IMR-90 (cell line): ENCODE data around the gene SFTA2. TPM values are rescaled to one million over a fixed set of nuclear protein-coding genes. Genes with fewer than 3 reads are reported as not detected.
A peak's percentile ranks its signal among the peaks of the same experiment; 100 is the strongest.

Experiments
- ATAC-seq: fragments of 200-7000 bp; cut with Tn5 transposase; 2 replicates; pipeline ENCODE4 v1.9.1; 2020; ENCODE audit warnings: low read depth, mild to moderate bottlenecking, moderate library complexity
- BruUV-seq: library from RNA; stranded (reverse); fragments of 400-500 nt; replicated peaks from 2 replicates; lab custom pipeline; 2021; lab: Mats Ljungman, UMichigan
- CTCF ChIA-PET: fragments of 300-600 bp; formaldehyde crosslinking; extraction: SDS; loops from one replicate; lab custom pipeline; 2021; ENCODE audit warnings: antibody characterized with exemption; lab: Yijun Ruan, JAX
- POLR2A ChIA-PET: fragments of 300-600 bp; sonication (Branson Sonifier 250); formaldehyde crosslinking; loops from one replicate; lab custom pipeline; 2022; ENCODE audit warnings: antibody characterized with exemption; ENCODE audit not compliant: unreplicated experiment; lab: Charles Lee
- DNase-seq: peaks from one replicate; pipeline ENCODE4 v3.0.0; 2013
- H2AFZ ChIP-seq: replicated peaks from 2 replicates; pipeline ENCODE3; 2013; ENCODE audit warnings: low read length, mild to moderate bottlenecking; ENCODE audit not compliant: poor library complexity
- H2AK5ac ChIP-seq: 2 replicates; pipeline ENCODE4 v1.6.1; 2013; ENCODE audit warnings: low read depth, low read length, inconsistent platforms
- H2AK9ac ChIP-seq: replicated peaks from 2 replicates; pipeline ENCODE3; 2013; ENCODE audit warnings: mild to moderate bottlenecking, low read depth, low read length, moderate library complexity; ENCODE audit not compliant: poor library complexity
- H2BK120ac ChIP-seq: 2 replicates; pipeline ENCODE4 v1.6.1; 2013; ENCODE audit warnings: low read depth, low read length, inconsistent platforms
- H2BK15ac ChIP-seq: 3 replicates; pipeline ENCODE4 v1.6.1; 2013; ENCODE audit warnings: low read depth, low read length, inconsistent platforms
- H2BK20ac ChIP-seq: 2 replicates; pipeline ENCODE4 v1.6.1; 2013; ENCODE audit warnings: low read depth, mild to moderate bottlenecking, inconsistent platforms, low read length, moderate library complexity
- H2BK5ac ChIP-seq: 2 replicates; pipeline ENCODE4 v1.6.1; 2013; ENCODE audit warnings: mild to moderate bottlenecking, low read depth, low read length, inconsistent platforms; ENCODE audit not compliant: poor library complexity, severe bottlenecking
- H3K14ac ChIP-seq: replicated peaks from 2 replicates; pipeline ENCODE4 v1.6.1; 2013; ENCODE audit warnings: low read depth, low read length, inconsistent platforms
- H3K18ac ChIP-seq: 2 replicates; pipeline ENCODE4 v1.6.1; 2013; ENCODE audit warnings: low read depth, low read length, control low read depth
- H3K23ac ChIP-seq: 2 replicates; pipeline ENCODE4 v1.6.1; 2013; ENCODE audit warnings: low read depth, low read length, inconsistent platforms
- H3K27ac ChIP-seq: 2 replicates; pipeline ENCODE4 v1.5.1; 2013; ENCODE audit warnings: mild to moderate bottlenecking, control low read depth, low read length; ENCODE audit not compliant: insufficient read depth
- H3K27me3 ChIP-seq: 2 replicates; pipeline ENCODE4 v1.6.1; 2013; ENCODE audit warnings: low read length; ENCODE audit not compliant: control insufficient read depth, insufficient read depth
- H3K36me3 ChIP-seq: 2 replicates; pipeline ENCODE4 v1.6.1; 2013; ENCODE audit warnings: low read length, mixed read lengths; ENCODE audit not compliant: control insufficient read depth, insufficient read depth
- H3K4ac ChIP-seq: 2 replicates; pipeline ENCODE4 v1.6.1; 2013; ENCODE audit warnings: low read depth, low read length, inconsistent platforms
- H3K4me1 ChIP-seq: 2 replicates; pipeline ENCODE4 v1.6.1; 2013; ENCODE audit warnings: low read length, mixed read lengths; ENCODE audit not compliant: control insufficient read depth, insufficient read depth
- H3K4me2 ChIP-seq: 2 replicates; pipeline ENCODE4 v1.6.1; 2013; ENCODE audit warnings: low read depth, mild to moderate bottlenecking, control low read depth, low read length, moderate library complexity
- H3K4me3 ChIP-seq: 2 replicates; pipeline ENCODE4 v1.5.1; 2013; ENCODE audit warnings: low read depth, mild to moderate bottlenecking, control low read depth, low read length, moderate library complexity; ENCODE audit not compliant: insufficient read depth
- H3K56ac ChIP-seq: 2 replicates; pipeline ENCODE4 v1.6.1; 2013; ENCODE audit warnings: low read length, inconsistent platforms; ENCODE audit not compliant: insufficient read depth; ENCODE audit errors: extremely low read depth
- H3K79me1 ChIP-seq, 2 experiments: 2 replicates each; pipeline ENCODE4 v1.6.1; 2013; ENCODE audit warnings: low read length in 2 of 2, inconsistent platforms in 1 of 2, low read depth in 1 of 2
- H3K9ac ChIP-seq: 2 replicates; pipeline ENCODE4 v1.6.1; 2013; ENCODE audit warnings: low read depth, low read length, control low read depth
- H3K9me1 ChIP-seq: 2 replicates; pipeline ENCODE4 v1.6.1; 2013; ENCODE audit warnings: low read length, inconsistent platforms; ENCODE audit not compliant: insufficient read depth
- H3K9me3 ChIP-seq: 2 replicates; pipeline ENCODE4 v1.6.1; 2013; ENCODE audit warnings: low read length; ENCODE audit not compliant: control insufficient read depth, insufficient read depth
- H4K20me1 ChIP-seq: 2 replicates; pipeline ENCODE4 v1.6.1; 2013; ENCODE audit warnings: low read length, inconsistent platforms; ENCODE audit not compliant: insufficient read depth
- H4K5ac ChIP-seq: 2 replicates; pipeline ENCODE4 v1.6.1; 2013; ENCODE audit warnings: mild to moderate bottlenecking, low read depth, low read length, control low read depth
- H4K8ac ChIP-seq, 2 experiments: 2 replicates each; pipeline ENCODE4 v1.6.1; 2013; ENCODE audit warnings: low read depth in 2 of 2, low read length in 2 of 2, control low read depth in 1 of 2, inconsistent platforms in 1 of 2
- H4K91ac ChIP-seq: 2 replicates; pipeline ENCODE4 v1.6.1; 2013; ENCODE audit warnings: low read depth, low read length, inconsistent platforms; ENCODE audit not compliant: insufficient read depth
- CEBPB ChIP-seq: IDR thresholded peaks from 2 replicates; pipeline ENCODE4 v1.6.1; 2012; ENCODE audit warnings: low read depth, low read length, improper control_type of control experiment
- CHD1 ChIP-seq: IDR thresholded peaks from 2 replicates; pipeline ENCODE4 v1.6.1; 2012; ENCODE audit warnings: low read depth, low read length, improper control_type of control experiment
- MAZ ChIP-seq: IDR thresholded peaks from 2 replicates; pipeline ENCODE4 v1.6.1; 2012; ENCODE audit warnings: low read depth, mild to moderate bottlenecking, low read length, improper control_type of control experiment, moderate library complexity, borderline replicate concordance
- MXI1 ChIP-seq: IDR thresholded peaks from 2 replicates; pipeline ENCODE4 v1.6.1; 2012; ENCODE audit warnings: low read depth, mild to moderate bottlenecking, low read length, moderate library complexity, borderline replicate concordance
- NFE2L2 ChIP-seq: fragments of 150-350 bp; IDR thresholded peaks from 2 replicates; pipeline ENCODE4 v1.6.1; 2016; ENCODE audit warnings: low read depth, mild to moderate bottlenecking, low read length
- RAD21 ChIP-seq: IDR thresholded peaks from 2 replicates; pipeline ENCODE4 v1.6.1; 2012; ENCODE audit warnings: low read length, improper control_type of control experiment
- RCOR1 ChIP-seq: IDR thresholded peaks from 2 replicates; pipeline ENCODE4 v1.6.1; 2012; ENCODE audit warnings: mild to moderate bottlenecking, low read length, improper control_type of control experiment; ENCODE audit not compliant: insufficient replicate concordance
- RFX5 ChIP-seq: IDR thresholded peaks from 2 replicates; pipeline ENCODE4 v1.8.0; 2012; ENCODE audit warnings: low read depth, mild to moderate bottlenecking, low read length, moderate library complexity
- WGBS, 2 experiments: methylation state at CpG; one replicate each; pipeline versions ENCODE4 v1.1.5 to v1.1.7; 2013; ENCODE audit warnings: missing lambda C conversion rate in 2 of 2; ENCODE audit not compliant: insufficient read length in 1 of 2; ENCODE audit errors: extremely low coverage in 2 of 2; 5-methylcytosine and 5-hydroxymethylcytosine counted together
- dilution Hi-C: fragments of 300-500 bp; cut with HindIII; formaldehyde crosslinking; loops from one replicate; pipeline ENCODE4 v1.14.3; 2018; ENCODE audit warnings: low sequenced_read_pairs; ENCODE audit not compliant: unreplicated experiment
- in situ Hi-C: fragments of 300-500 bp; cut with MboI; formaldehyde crosslinking; loops from 3 replicates; pipeline ENCODE4 v1.14.3; 2019; ENCODE audit warnings: low sequenced_read_pairs, inconsistent platforms, mixed read lengths
- intact Hi-C: fragments of 100-400 bp; cut with micrococcal nuclease; formaldehyde crosslinking; loops from 2 replicates; pipeline ENCODE4 v1.10.0; 2022
- polyA plus RNA-seq, 3 experiments: library from polyadenylated mRNA; depleted of rRNA; stranded (reverse); fragments of >200 nt; gene quantifications; 2 replicates each; pipeline ENCODE4 v1.2.3, GENCODE V29; 2012; ENCODE audit warnings: low replicate concordance in 1 of 3
- total RNA-seq: library from RNA; depleted of rRNA; stranded (reverse); fragments of >200 nt; gene quantifications from 2 replicates; pipeline ENCODE4 v1.2.3, GENCODE V29; 2012
- TF ChIP-seq, protein P1 (sequence below): fragments of 150-350 bp; IDR thresholded peaks from 2 replicates; pipeline ENCODE4 v1.6.1; 2016; ENCODE audit warnings: low read depth, mild to moderate bottlenecking, low read length, moderate library complexity, borderline replicate concordance

The SFTA2 gene
- total and polyA plus RNA-seq, 2 of the 4 experiments (the other 2 are of a cell fraction) = not detected

- TF ChIP-seq RAD21 (no peak), NFE2L2 (no peak), CEBPB (no peak), CHD1 (no peak), RCOR1 (no peak), MXI1 (no peak), RFX5 (no peak), MAZ (no peak)
- TF ChIP-seq, protein P1, sequence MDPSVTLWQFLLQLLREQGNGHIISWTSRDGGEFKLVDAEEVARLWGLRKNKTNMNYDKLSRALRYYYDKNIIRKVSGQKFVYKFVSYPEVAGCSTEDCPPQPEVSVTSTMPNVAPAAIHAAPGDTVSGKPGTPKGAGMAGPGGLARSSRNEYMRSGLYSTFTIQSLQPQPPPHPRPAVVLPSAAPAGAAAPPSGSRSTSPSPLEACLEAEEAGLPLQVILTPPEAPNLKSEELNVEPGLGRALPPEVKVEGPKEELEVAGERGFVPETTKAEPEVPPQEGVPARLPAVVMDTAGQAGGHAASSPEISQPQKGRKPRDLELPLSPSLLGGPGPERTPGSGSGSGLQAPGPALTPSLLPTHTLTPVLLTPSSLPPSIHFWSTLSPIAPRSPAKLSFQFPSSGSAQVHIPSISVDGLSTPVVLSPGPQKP = no peak
- peak overlapping the region; percentile 50 for H3K27ac ChIP-seq
- 63% methylated on average over 1 of the region's 8 CpGs; no CpG with 5 or more reads in 1 of the 2 experiments for WGBS, 2 experiments
- H2AK5ac ChIP-seq = peak overlapping the region; percentile 69
- H2BK20ac ChIP-seq = peak overlapping the region; percentile 71; the same call in 1 of the 2 replicates
- no peaks in the 10 kb centered on the region for H3K9me3 ChIP-seq
- peak overlapping the region; percentile 74 for H2BK5ac ChIP-seq
- peak overlapping the region; percentile 71 to 85 for H4K8ac ChIP-seq
- peak overlapping the region; percentile 86 for H2AK9ac ChIP-seq
- no peaks in the 10 kb centered on the region for H3K27me3 ChIP-seq
- BruUV-seq = no TSS peak
- H3K9me1 ChIP-seq = peaks cover 15% of the 10 kb centered on the region
- dilution Hi-C loops = no loop called here
- no peaks in the 10 kb centered on the region for H3K36me3 ChIP-seq
- peak overlapping the region; percentile 89 for H2BK120ac ChIP-seq
- intact Hi-C loops = no loop called here
- peak overlapping the region; percentile 90 for H2AFZ ChIP-seq
- H2BK15ac ChIP-seq = peak overlapping the region; percentile 60; the same call in 2 of the 3 replicates
- peak overlapping the region; percentile 66 for H3K18ac ChIP-seq
- CTCF ChIA-PET = interaction anchor here (1.0 to 1.5 kb wide), 4 partner anchors 38 to 60 kb away, joined by 4 to 6 read pairs (median 4); no protein-coding TSS in a partner anchor
- H3K4me1 ChIP-seq = peaks cover 41% of the 10 kb centered on the region
- POLR2A ChIA-PET = interaction anchor here (0.6 to 1.2 kb wide), 2 partner anchors 14 to 138 kb away, joined by 3 read pairs; partner anchors contain the start of gene IER3
- peak overlapping the region; percentile 32 for H3K4me2 ChIP-seq
- DNase-seq = peak; percentile 12
- H3K4me3 ChIP-seq = no peak overlapping the region
- H3K4ac ChIP-seq = peak overlapping the region; percentile 91
- H3K23ac ChIP-seq = peak overlapping the region; percentile 35; the same call in 1 of the 2 replicates
- peak overlapping the region; percentile 48 for H4K5ac ChIP-seq
- ATAC-seq = no peak
- H4K91ac ChIP-seq = peak overlapping the region; percentile 91
- peaks cover 21 to 29% of the 10 kb centered on the region in 2 experiments for H3K79me1 ChIP-seq
- H4K20me1 ChIP-seq = no peaks in the 10 kb centered on the region
- H3K9ac ChIP-seq = peak overlapping the region; percentile 32; the same call in 1 of the 2 replicates
- H3K56ac ChIP-seq = peak overlapping the region; percentile 16; the same call in 1 of the 2 replicates
- in situ Hi-C loops = no loop called here
- H3K14ac ChIP-seq = peak overlapping the region; percentile 93
Measured at GRCh38 chr6:30882204-30882758, 49.7 kb downstream of the SFTA2 start.
